Bronchial epithelial cell (primary cell): ENCODE results near the gene ACOT9. TPM values are rescaled to one million over a fixed set of nuclear protein-coding genes. Genes with fewer than 3 reads are reported as not detected.
A peak's percentile ranks its signal among the peaks of the same experiment; 100 is the strongest.

Experiments used
- DNase-seq: peaks from one replicate; pipeline ENCODE4 v3.0.0-alpha.2; 2010; ENCODE audit warnings: low read depth
- FAIRE-seq: peaks from 2 replicates; lab custom pipeline; 2011; peaks lifted over from hg19 to GRCh38; lab: Jason Lieb, UNC
- H3K27me3 ChIP-seq: 2 replicates; pipeline ENCODE4 v1.5.1; 2011; ENCODE audit warnings: low read length; ENCODE audit not compliant: control insufficient read depth, insufficient read depth
- H3K36me3 ChIP-seq: 2 replicates; pipeline ENCODE4 v1.5.1; 2011; ENCODE audit warnings: low read length; ENCODE audit not compliant: control insufficient read depth, insufficient read depth
- H3K4me3 ChIP-seq: 2 replicates; pipeline ENCODE4 v1.5.1; 2011; ENCODE audit warnings: mild to moderate bottlenecking, low read depth, low read length, control low read depth
- total RNA-seq: library from RNA; depleted of rRNA; stranded (reverse); fragments of >200 nt; gene quantifications from 2 replicates; pipeline ENCODE4 v1.2.1, GENCODE V29; 2014
- TF ChIP-seq, protein P1 (sequence below): IDR thresholded peaks from 2 replicates; pipeline ENCODE4 v1.5.1; 2011; ENCODE audit warnings: mild to moderate bottlenecking, moderate library complexity, low read length, control low read depth, inconsistent platforms; ENCODE audit not compliant: insufficient read depth, severe bottlenecking

Gene ACOT9
- total RNA-seq, 1 donor from 2014 or later, result 66.1 TPM

DNA sequence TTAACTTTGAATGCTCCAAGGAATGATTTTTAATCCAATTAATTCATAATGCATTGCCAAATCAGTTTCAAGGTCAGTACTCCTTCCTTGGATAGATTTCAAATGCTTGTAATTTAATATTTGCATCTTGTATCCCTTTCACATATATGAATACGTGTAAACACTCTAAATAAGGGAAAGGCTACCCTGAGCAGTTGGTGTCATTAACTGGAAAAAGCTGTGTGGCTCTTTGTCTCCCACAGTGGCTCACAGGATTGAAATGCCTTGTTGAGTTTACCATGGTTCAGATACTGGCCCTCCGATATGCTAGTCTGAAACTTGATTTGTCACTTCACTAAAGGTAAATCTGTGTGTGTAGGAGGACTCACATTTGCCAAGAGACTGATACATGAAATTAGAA, 16.7 kb upstream of the ACOT9 start:
- DNase-seq (no peak), FAIRE-seq (no peak)
- no peaks in the 10 kb centered on the region for H3K36me3 ChIP-seq
- no peaks in the 10 kb centered on the region for H3K27me3 ChIP-seq
- H3K4me3 ChIP-seq, result no peak overlapping the region
- TF ChIP-seq, protein P1, sequence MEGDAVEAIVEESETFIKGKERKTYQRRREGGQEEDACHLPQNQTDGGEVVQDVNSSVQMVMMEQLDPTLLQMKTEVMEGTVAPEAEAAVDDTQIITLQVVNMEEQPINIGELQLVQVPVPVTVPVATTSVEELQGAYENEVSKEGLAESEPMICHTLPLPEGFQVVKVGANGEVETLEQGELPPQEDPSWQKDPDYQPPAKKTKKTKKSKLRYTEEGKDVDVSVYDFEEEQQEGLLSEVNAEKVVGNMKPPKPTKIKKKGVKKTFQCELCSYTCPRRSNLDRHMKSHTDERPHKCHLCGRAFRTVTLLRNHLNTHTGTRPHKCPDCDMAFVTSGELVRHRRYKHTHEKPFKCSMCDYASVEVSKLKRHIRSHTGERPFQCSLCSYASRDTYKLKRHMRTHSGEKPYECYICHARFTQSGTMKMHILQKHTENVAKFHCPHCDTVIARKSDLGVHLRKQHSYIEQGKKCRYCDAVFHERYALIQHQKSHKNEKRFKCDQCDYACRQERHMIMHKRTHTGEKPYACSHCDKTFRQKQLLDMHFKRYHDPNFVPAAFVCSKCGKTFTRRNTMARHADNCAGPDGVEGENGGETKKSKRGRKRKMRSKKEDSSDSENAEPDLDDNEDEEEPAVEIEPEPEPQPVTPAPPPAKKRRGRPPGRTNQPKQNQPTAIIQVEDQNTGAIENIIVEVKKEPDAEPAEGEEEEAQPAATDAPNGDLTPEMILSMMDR, result no peak

DNA sequence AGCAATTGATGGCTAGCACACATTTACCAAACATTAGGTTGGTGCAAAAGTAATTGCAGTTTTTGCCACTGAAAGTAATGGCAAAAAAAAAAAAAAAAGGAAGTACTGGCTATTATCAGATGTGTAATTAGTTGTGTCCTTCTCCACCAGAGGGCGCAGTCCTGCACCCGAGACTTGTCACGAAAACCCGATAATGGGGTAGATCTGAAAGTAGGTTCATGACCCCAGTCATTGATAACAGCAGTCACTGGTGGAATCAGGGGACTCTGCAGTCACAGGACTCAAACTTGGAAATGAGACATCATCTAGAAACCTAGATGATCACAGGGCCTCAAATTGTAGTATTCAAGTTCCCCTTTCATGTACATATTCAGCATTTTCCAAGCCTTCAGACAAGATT, 13.1 kb upstream of the ACOT9 start:
- Histone ChIP-seq H3K27me3 (no peaks in the 10 kb centered on the region), H3K4me3 (no peak overlapping the region), H3K36me3 (no peaks in the 10 kb centered on the region)
- FAIRE-seq (no peak), DNase-seq (peak; percentile 30)
- TF ChIP-seq, protein P1, result peak; percentile 36

DNA sequence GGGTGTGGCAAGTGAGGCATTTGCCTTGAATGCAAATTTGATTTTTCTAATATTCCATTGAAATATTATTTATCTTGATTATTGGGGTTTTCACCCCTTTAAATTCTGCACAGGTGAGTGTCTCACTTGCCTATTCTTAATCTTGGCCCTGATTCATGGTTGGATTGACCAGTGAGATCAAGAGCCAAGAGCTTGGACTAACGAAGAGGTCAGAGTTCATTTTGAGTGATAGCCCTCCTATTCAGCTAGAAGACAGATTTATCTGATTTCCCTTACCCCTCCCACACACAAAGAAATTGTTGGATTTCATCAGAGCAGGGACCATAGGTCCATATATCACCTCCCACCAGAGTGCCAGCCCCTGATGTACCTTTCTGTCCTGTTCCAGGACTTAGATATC, 11.6 kb upstream of the ACOT9 start:
- Histone ChIP-seq H3K4me3 (no peak overlapping the region), H3K36me3 (no peaks in the 10 kb centered on the region), H3K27me3 (no peaks in the 10 kb centered on the region)
- TF ChIP-seq, protein P1, result no peak
- FAIRE-seq, result no peak
- no peak for DNase-seq

DNA sequence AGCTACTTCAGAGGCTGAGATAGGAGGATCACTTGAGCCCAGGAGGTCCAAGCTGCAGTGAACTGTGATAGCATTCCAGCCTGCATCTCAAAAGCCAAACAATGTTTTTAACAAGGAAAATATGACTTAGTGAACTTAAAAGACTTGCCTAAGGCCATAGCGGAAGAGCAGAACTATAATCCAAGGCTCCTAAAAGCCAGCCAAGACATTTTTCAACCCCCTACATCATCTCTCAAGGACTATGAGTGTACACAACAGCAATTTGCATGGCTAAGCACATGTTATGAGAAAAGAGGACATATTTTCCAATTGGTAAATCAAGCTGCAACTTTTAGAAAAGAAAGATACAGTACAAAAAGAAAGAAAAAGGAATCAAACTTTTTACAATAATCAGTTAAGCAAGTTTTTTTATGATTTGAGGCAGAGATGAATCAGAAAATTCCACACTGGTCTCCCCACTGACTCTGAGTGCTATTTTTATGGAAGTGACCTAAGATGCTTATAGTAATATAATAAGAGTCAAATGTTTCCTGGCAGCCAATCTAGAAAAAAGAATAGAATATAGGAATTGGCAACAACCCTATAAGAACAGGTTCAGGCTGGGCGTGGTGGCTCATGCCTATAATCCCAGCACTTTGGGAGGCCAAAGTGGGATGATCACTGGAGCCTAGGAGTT, 9.8 kb upstream of the ACOT9 start:
- TF ChIP-seq, protein P1, result no peak
- H3K36me3 ChIP-seq, result no peaks in the 10 kb centered on the region
- DNase-seq (peak; percentile 51), FAIRE-seq (no peak)
- H3K27me3 ChIP-seq, result no peaks in the 10 kb centered on the region
- H3K4me3 ChIP-seq, result no peak overlapping the region

DNA sequence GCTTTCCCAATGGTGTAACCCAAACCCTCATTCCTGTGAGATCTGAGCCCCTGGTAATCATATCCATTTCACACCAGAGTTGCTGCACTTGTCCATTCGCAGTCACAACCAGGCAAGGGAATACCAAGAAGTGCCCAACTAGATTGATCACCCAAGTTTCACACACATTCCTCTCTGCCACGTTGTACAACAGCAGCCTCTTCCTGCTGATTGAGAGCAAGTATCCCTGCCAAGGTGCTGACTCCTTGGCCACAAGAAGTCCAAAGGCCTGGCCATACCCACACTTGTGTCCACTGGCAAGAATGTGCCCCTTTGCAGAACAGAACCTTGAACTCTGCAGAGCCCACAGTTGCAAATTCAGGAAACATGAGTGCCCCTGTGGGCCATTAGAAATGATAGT, 6.5 kb upstream of the ACOT9 start:
- FAIRE-seq, result peak; percentile 28
- TF ChIP-seq, protein P1, result no peak
- no peaks in the 10 kb centered on the region for H3K36me3 ChIP-seq
- H3K27me3 ChIP-seq, result no peaks in the 10 kb centered on the region
- no peak overlapping the region for H3K4me3 ChIP-seq
- no peak for DNase-seq

DNA sequence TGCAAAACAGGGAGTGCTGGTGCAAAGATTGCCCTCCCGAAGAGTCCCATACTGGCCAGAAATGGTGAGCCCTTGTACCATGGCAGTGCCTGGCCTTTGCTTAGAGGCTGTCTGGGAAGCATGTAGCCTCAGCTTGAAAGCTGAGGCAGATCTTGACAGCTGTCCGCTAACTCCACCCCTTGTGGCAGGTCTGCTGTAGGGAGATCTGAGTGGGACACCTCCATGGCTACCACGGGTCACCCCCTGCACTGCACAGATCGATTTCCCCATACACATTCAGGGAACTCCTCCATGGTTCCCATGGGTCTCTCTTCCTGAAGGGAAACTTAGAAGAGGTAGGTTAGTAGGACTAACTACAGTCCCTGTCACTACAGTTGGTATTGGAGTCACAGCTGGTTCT, 6.1 kb upstream of the ACOT9 start:
- FAIRE-seq (no peak), DNase-seq (no peak)
- no peaks in the 10 kb centered on the region for H3K36me3 ChIP-seq
- no peak overlapping the region for H3K4me3 ChIP-seq
- no peaks in the 10 kb centered on the region for H3K27me3 ChIP-seq
- TF ChIP-seq, protein P1, result no peak
